K562 (cell line): ENCODE results near the gene ZBTB20. TPM values are rescaled to one million over a fixed set of nuclear protein-coding genes. Genes with fewer than 3 reads are reported as not detected.
A peak's percentile ranks its signal among the peaks of the same experiment; 100 is the strongest.

Source experiments
- ATAC-seq: fragments of 200-7000 bp; cut with Tn5 transposase; 3 replicates; pipeline ENCODE4 v1.9.1; 2020; ENCODE audit warnings: moderate library complexity
- BruUV-seq: library from RNA; stranded (reverse); fragments of 400-500 nt; replicated peaks from 2 replicates; lab custom pipeline; 2021; lab: Mats Ljungman, UMichigan
- CTCF ChIA-PET: fragments of 300-600 bp; formaldehyde crosslinking; extraction: SDS; loops from one replicate; lab custom pipeline; 2021; ENCODE audit warnings: low intra/inter-chr PET ratio; lab: Yijun Ruan, JAX
- POLR2A ChIA-PET: fragments of 300-600, 350-650 bp; sonication (Branson Sonifier 250); formaldehyde crosslinking; extraction: SDS; loops from one replicate; lab custom pipeline; 2021; ENCODE audit warnings: antibody characterized with exemption, inconsistent platforms; lab: Yijun Ruan, JAX
- DNase-seq, 4 experiments: peaks; one replicate each; pipeline versions ENCODE4 v3.0.0 to v3.0.0-alpha.2; 2011 to 2018; ENCODE audit warnings: low spot score in 3 of 4, mixed read lengths in 3 of 4; ENCODE audit errors: extremely low read depth in 1 of 4
- FAIRE-seq: peaks from 2 replicates; lab custom pipeline; 2011; peaks lifted over from hg19 to GRCh38; lab: Jason Lieb, UNC
- H2AFZ ChIP-seq: 2 replicates; pipeline ENCODE4 v1.6.0; 2011; ENCODE audit warnings: low read depth, low read length, control low read depth, inconsistent platforms
- H3K27ac ChIP-seq: fragments of 200-600 bp; 3 replicates; pipeline ENCODE4 v1.8.0; 2011; ENCODE audit warnings: low read depth, mild to moderate bottlenecking, control low read depth, inconsistent platforms, low read length, moderate library complexity, mixed read lengths; ENCODE audit errors: extremely low read depth
- H3K27me3 ChIP-seq, 2 experiments: fragments of 300-600 bp in 1 of 2; 2 replicates in 1 of 2; 3 replicates in 1 of 2; pipeline versions ENCODE4 v1.6.0 to v1.8.0; 2011; ENCODE audit warnings: inconsistent platforms in 2 of 2, low read length in 2 of 2, mild to moderate bottlenecking in 1 of 2, mixed read lengths in 1 of 2, moderate library complexity in 1 of 2; ENCODE audit not compliant: control insufficient read depth in 2 of 2, insufficient read depth in 2 of 2
- H3K36me3 ChIP-seq: fragments of 300-600 bp; 3 replicates; pipeline ENCODE4 v1.8.0; 2011; ENCODE audit warnings: mild to moderate bottlenecking, low read length, inconsistent platforms; ENCODE audit not compliant: control insufficient read depth, insufficient read depth
- H3K4me1 ChIP-seq, 2 experiments: fragments of 200-600 bp in 1 of 2; replicated peaks in 1 of 2; 2 replicates in 1 of 2; 3 replicates in 1 of 2; pipeline versions ENCODE4 v1.5.1 to v1.8.0; 2011; ENCODE audit warnings: inconsistent platforms in 2 of 2, low read length in 2 of 2, mild to moderate bottlenecking in 1 of 2, mixed read lengths in 1 of 2, moderate library complexity in 1 of 2; ENCODE audit not compliant: control insufficient read depth in 2 of 2, insufficient read depth in 2 of 2
- H3K4me2 ChIP-seq: 2 replicates; pipeline ENCODE4 v1.6.1; 2011; ENCODE audit warnings: low read length, control low read depth, inconsistent platforms, mixed read lengths; ENCODE audit not compliant: insufficient read depth
- H3K4me3 ChIP-seq: fragments of 200-600 bp; sonication (generic), shearing (Covaris generic); 2 replicates; pipeline ENCODE4 v1.5.1; 2016; ENCODE audit warnings: control low read depth, inconsistent platforms
- H3K79me2 ChIP-seq: fragments of 200-600 bp; 3 replicates; pipeline ENCODE4 v1.8.0; 2011; ENCODE audit warnings: low read length, inconsistent platforms; ENCODE audit not compliant: control insufficient read depth, insufficient read depth
- H3K9ac ChIP-seq, 2 experiments: 2 replicates each; pipeline versions ENCODE4 v1.6.0 to v1.6.1; 2011; ENCODE audit warnings: low read depth in 2 of 2, low read length in 2 of 2, control low read depth in 1 of 2, inconsistent platforms in 1 of 2, mild to moderate bottlenecking in 1 of 2, mixed read lengths in 1 of 2; ENCODE audit not compliant: insufficient read depth in 1 of 2
- H3K9me1 ChIP-seq: one replicate; pipeline ENCODE4 v1.6.0; 2011; ENCODE audit warnings: inconsistent platforms, mild to moderate bottlenecking, low read length, moderate library complexity; ENCODE audit not compliant: control insufficient read depth, insufficient read depth
- H3K9me3 ChIP-seq: replicated peaks from 2 replicates; pipeline ENCODE4 v1.5.1; 2011; ENCODE audit warnings: low read depth, low read length, inconsistent platforms; ENCODE audit not compliant: control insufficient read depth, insufficient read depth
- H4K20me1 ChIP-seq: replicated peaks from 2 replicates; pipeline ENCODE4 v1.6.1; 2011; ENCODE audit warnings: low read length, inconsistent platforms, mixed read lengths; ENCODE audit not compliant: control insufficient read depth, insufficient read depth
- CHD7 ChIP-seq: fragments of 200-600 bp; sonication (generic); IDR thresholded peaks from one replicate; pipeline ENCODE4 v1.6.1; 2012; ENCODE audit warnings: mild to moderate bottlenecking, low read depth, low read length, inconsistent platforms
- CTCF ChIP-seq, 3 experiments: IDR thresholded peaks in 2 of 3; conservative IDR thresholded peaks in 1 of 3; 2 replicates each; pipeline ENCODE4 v1.5.1; 2011 to 2012; ENCODE audit warnings: low read length in 3 of 3, mild to moderate bottlenecking in 3 of 3, control low read depth in 2 of 3, improper control_type of control experiment in 1 of 3, inconsistent platforms in 1 of 3, low read depth in 1 of 3, mixed read lengths in 1 of 3, moderate library complexity in 1 of 3; ENCODE audit not compliant: insufficient read depth in 2 of 3
- CTCFL ChIP-seq: IDR thresholded peaks from 2 replicates; pipeline ENCODE4 v1.6.1; 2011; ENCODE audit warnings: borderline replicate concordance, low read depth, mild to moderate bottlenecking, moderate library complexity, low read length; ENCODE audit not compliant: insufficient read depth, poor library complexity, severe bottlenecking
- RAD21 ChIP-seq, 2 experiments: fragments of 250-450 bp in 1 of 2; fragments of 450-650 bp in 1 of 2; sonication (Bioruptor Pico) in 1 of 2; formaldehyde crosslinking in 1 of 2; IDR thresholded peaks in 1 of 2; conservative IDR thresholded peaks in 1 of 2; 2 replicates each; pipeline versions ENCODE4 v1.4.0 to v1.8.0; 2020 to 2022; ENCODE audit warnings: mild to moderate bottlenecking in 2 of 2, moderate library complexity in 1 of 2
- WGBS: fragments of 100-300 bp; shearing (Covaris generic); methylation state at CpG from one replicate; pipeline ENCODE4 v1.1.6; 2016; ENCODE audit warnings: low coverage, mixed read lengths; ENCODE audit not compliant: insufficient coverage; ENCODE audit errors: missing lambda C conversion rate; 5-methylcytosine and 5-hydroxymethylcytosine counted together
- in situ Hi-C: fragments of 300-500 bp; cut with MboI; formaldehyde crosslinking; loops from 4 replicates; pipeline ENCODE4 v1.15.0; 2018; ENCODE audit warnings: inconsistent platforms, mixed read lengths
- intact Hi-C: fragments of 100-400 bp; cut with micrococcal nuclease; formaldehyde crosslinking; loops from 2 replicates; pipeline ENCODE4 v1.14.2; 2022
- polyA plus RNA-seq, 8 experiments: library from polyadenylated mRNA; depleted of rRNA in 4 of 8; stranded (reverse) in 5 of 8; unstranded in 3 of 8; fragments of >200 nt; fragmentation: Nextera tagmentation in 2 of 8; fragmentation: Illumina TruSeq in 1 of 8; extraction: Ambion mirVana in 2 of 8; extraction: Trizol in 1 of 8; gene quantifications; 2 replicates each; pipeline versions ENCODE4 v1.2.1 to v1.2.3, GENCODE V29; 2011 to 2014; ENCODE audit warnings: inconsistent platforms in 1 of 8, missing spikeins in 1 of 8
- total RNA-seq, 7 experiments: library from RNA; depleted of rRNA in 6 of 7; stranded (reverse); fragments of >200 nt in 6 of 7; fragmentation: Illumina TruSeq in 2 of 7; extraction: Trizol in 2 of 7; gene quantifications; 2 replicates each; pipeline versions ENCODE4 v1.2.1 to v1.2.3, GENCODE V29; 2011 to 2021; ENCODE audit warnings: low replicate concordance in 1 of 7

Gene ZBTB20
- total and polyA plus RNA-seq, 9 of the 15 experiments (the other 6 are each of a cell fraction or from before 2014, with no cell fraction given), result 0.17 to 1.7 (median 0.45) TPM

DNA sequence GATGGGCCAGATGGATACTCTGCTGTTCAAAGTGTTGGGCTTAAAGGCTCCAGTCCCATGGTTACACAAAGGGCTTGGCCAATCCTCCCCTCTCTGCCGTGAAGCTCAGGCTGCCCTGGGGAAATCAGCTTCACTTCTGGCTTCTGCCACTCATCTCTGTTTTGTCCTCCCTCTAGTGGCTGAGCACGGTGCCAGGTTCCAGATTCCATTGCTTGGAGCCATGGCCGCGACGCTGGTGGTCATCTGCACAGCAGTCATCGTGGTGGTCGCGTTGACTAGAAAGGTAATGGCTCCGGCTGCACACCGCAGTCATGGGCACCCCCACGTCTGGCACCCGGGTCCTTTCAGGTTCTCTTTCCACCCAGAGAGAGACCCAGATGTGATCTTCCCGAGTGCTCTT lies 847.7 kb downstream of the ZBTB20 start:
- H3K9me3 ChIP-seq, result no peaks in the 10 kb centered on the region
- BruUV-seq, result no TSS peak
- no peaks in the 10 kb centered on the region for H3K4me1 ChIP-seq
- no peak overlapping the region for H2AFZ ChIP-seq
- H3K79me2 ChIP-seq, result no peaks in the 10 kb centered on the region
- H3K4me2 ChIP-seq, result no peak overlapping the region
- intact Hi-C loops (loop anchor here (5.0 kb wide), 1 partner anchor 147 kb away; no protein-coding TSS in a partner anchor), in situ Hi-C loops (no loop called here)
- no peak overlapping the region for H3K27ac ChIP-seq
- no peaks in the 10 kb centered on the region for H3K36me3 ChIP-seq
- ChIA-PET CTCF (no interaction called here), POLR2A (interaction anchor here (0.9 kb wide), 1 partner anchor 8 kb away, joined by 3 read pairs; no protein-coding TSS in a partner anchor)
- peak; percentile 74; the same call in 2 of the 3 replicates for ATAC-seq
- H3K9me1 ChIP-seq, result no peaks in the 10 kb centered on the region
- FAIRE-seq, result peak; percentile 11
- no peaks in the 10 kb centered on the region for H3K27me3 ChIP-seq
- no peaks in the 10 kb centered on the region for H4K20me1 ChIP-seq
- no peak overlapping the region for H3K4me3 ChIP-seq
- TF ChIP-seq CTCFL, result peak; percentile 26
- peak in 2 of 3 experiments; percentile 25 to 44; a peak in 2 of 6 replicates for TF ChIP-seq CTCF (IDR thresholded peaks at IDR 0.05 in 2 of 3, conservative IDR thresholded peaks at IDR 0.05 in 1 of 3; ENCODE audit: insufficient read depth in 2 of 3, low read depth in 1 of 3, low read length in 3 of 3)
- peak in 1 of 2 experiments; percentile 37; a peak in 3 of 4 replicates for TF ChIP-seq RAD21 (CRISPR knock-in tag; conservative IDR thresholded peaks at IDR 0.05 in 1 of 2, IDR thresholded peaks at IDR 0.05 in 1 of 2)
- TF ChIP-seq CHD7, result no peak
- peak; percentile 6 to 23 (median 12) for DNase-seq
- WGBS, result under 1% methylated on average over 10 of the region's 13 CpGs
- no peak overlapping the region for H3K9ac ChIP-seq
